Vagina (tissue), 2 donors: Measurements from ENCODE around the gene RASA2. TPM values are rescaled to one million over a fixed set of nuclear protein-coding genes. Genes with fewer than 3 reads are reported as not detected.

Experiments used
- DNase-seq, 2 donors: peaks; one replicate each; pipeline ENCODE4 v3.0.0-alpha.2; 2017; ENCODE audit errors: extremely low spot score in 2 of 2
- H3K27ac ChIP-seq: fragments of 200-600 bp; sonication (generic); one replicate; pipeline ENCODE4 v1.5.1; 2019
- H3K27me3 ChIP-seq: fragments of 200-600 bp; sonication (generic); one replicate; pipeline ENCODE4 v1.5.1; 2019
- H3K36me3 ChIP-seq, 2 donors: fragments of 200-600 bp; sonication (generic); one replicate each; pipeline ENCODE4 v1.5.1; 2017 to 2019
- H3K4me1 ChIP-seq: fragments of 200-600 bp; sonication (generic); one replicate; pipeline ENCODE4 v1.5.1; 2019
- H3K4me3 ChIP-seq, 2 donors: fragments of 200-600 bp; sonication (generic); 1 replicate in 1 of 2; 2 replicates in 1 of 2; pipeline ENCODE4 v1.5.1; 2016 to 2019
- H3K9me3 ChIP-seq: fragments of 200-600 bp; sonication (generic); one replicate; pipeline ENCODE4 v1.5.1; 2019
- POLR2A ChIP-seq, 2 donors: fragments of 450-650 bp; IDR thresholded peaks; one replicate each; pipeline ENCODE4 v1.6.1; 2017; ENCODE audit warnings: antibody characterized with exemption in 2 of 2, mild to moderate bottlenecking in 2 of 2, moderate library complexity in 2 of 2
- POLR2AphosphoS5 ChIP-seq, 2 donors: sonication (generic); formaldehyde crosslinking; IDR thresholded peaks; one replicate each; pipeline ENCODE4 v1.9.0; 2017; ENCODE audit warnings: antibody characterized with exemption in 2 of 2, mild to moderate bottlenecking in 2 of 2, low read depth in 1 of 2; ENCODE audit not compliant: insufficient read depth in 1 of 2
- intact Hi-C: fragments of 100-400 bp; cut with DNase I; formaldehyde crosslinking; loops from one replicate; pipeline ENCODE4 v1.15.1; 2023
- total RNA-seq: library from RNA; depleted of rRNA; stranded (reverse); fragments of >200 nt; gene quantifications from one replicate; pipeline ENCODE4 v1.2.3, GENCODE V29; 2016
- TF ChIP-seq, protein P1 (sequence below), 3 experiments: fragments of 450-650 bp in 2 of 3; fragments of 200-600 bp in 1 of 3; sonication (generic) in 1 of 3; IDR thresholded peaks; one replicate each; pipeline ENCODE4 v1.5.1; 2017 to 2019; ENCODE audit warnings: antibody characterized with exemption in 3 of 3, mild to moderate bottlenecking in 2 of 3, moderate library complexity in 2 of 3

The RASA2 gene
- total RNA-seq, 1 donor from 2014 or later, result 18.4 TPM

DNA sequence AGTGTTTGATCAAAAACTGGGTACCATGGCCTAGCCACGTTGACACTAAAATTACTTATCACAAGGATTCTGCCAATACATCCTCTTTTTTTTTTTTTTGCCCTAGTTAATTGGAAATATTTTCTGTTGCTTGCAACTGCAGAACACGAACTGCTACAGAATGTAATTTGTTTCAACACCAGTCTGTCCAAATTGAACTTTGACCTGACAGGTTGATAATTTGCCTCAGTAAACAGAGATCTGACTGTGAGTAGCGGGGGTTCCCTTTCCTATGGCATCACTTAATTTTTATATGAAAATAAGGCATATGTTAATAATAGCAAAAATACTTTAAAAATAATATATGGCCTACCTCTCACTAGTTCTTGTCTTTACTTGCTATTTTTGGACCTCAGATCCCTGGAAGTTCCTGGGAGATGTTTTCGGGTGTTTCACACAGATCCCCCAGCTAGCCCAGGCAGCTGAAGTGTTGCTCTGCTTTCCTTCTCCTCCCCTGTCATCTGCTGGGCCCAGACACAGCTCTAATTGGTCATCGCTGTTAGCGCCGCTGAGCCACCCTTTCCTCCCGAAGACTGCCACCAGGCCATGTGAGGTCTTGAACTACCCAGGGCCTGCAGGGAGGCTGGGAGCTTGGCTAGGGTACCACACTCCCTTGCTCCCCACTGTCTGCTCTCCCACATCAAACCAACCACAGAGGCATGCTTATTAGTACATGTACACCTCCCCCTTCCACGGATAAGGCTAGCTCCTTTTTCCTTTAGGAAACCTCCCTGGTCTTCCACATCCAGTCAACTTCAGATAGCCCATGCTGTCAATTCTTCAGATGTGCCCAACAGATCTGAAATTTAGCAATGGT is 161.5 kb downstream of the RASA2 start:
- DNase-seq, result no peak
- Histone ChIP-seq H3K27me3 (no peaks in the 10 kb centered on the region), H3K4me3 (no peak overlapping the region), H3K36me3 (no peaks in the 10 kb centered on the region), H3K4me1 (no peaks in the 10 kb centered on the region), H3K27ac (no peak overlapping the region), H3K9me3 (no peaks in the 10 kb centered on the region)
- intact Hi-C loops, result no loop called here
- TF ChIP-seq POLR2AphosphoS5 (IDR thresholded peaks at IDR 0.05; ENCODE audit: insufficient read depth in 1 of 2, low read depth in 1 of 2) (no peak), POLR2A (IDR thresholded peaks at IDR 0.05) (no peak)
- TF ChIP-seq, protein P1, sequence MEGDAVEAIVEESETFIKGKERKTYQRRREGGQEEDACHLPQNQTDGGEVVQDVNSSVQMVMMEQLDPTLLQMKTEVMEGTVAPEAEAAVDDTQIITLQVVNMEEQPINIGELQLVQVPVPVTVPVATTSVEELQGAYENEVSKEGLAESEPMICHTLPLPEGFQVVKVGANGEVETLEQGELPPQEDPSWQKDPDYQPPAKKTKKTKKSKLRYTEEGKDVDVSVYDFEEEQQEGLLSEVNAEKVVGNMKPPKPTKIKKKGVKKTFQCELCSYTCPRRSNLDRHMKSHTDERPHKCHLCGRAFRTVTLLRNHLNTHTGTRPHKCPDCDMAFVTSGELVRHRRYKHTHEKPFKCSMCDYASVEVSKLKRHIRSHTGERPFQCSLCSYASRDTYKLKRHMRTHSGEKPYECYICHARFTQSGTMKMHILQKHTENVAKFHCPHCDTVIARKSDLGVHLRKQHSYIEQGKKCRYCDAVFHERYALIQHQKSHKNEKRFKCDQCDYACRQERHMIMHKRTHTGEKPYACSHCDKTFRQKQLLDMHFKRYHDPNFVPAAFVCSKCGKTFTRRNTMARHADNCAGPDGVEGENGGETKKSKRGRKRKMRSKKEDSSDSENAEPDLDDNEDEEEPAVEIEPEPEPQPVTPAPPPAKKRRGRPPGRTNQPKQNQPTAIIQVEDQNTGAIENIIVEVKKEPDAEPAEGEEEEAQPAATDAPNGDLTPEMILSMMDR (IDR thresholded peaks at IDR 0.05), result no peak

- intact Hi-C loops, result no loop called here
- H3K27ac ChIP-seq, result no peak overlapping the region
- H3K4me3 ChIP-seq, result no peak overlapping the region
- H3K9me3 ChIP-seq, result no peaks in the 10 kb centered on the region
- no peaks in the 10 kb centered on the region for H3K36me3 ChIP-seq
- H3K27me3 ChIP-seq, result no peaks in the 10 kb centered on the region
- no peaks in the 10 kb centered on the region for H3K4me1 ChIP-seq
- peak in 1 of 2 donors; percentile 8 for DNase-seq
- TF ChIP-seq POLR2A (IDR thresholded peaks at IDR 0.05) (no peak), POLR2AphosphoS5 (IDR thresholded peaks at IDR 0.05; ENCODE audit: insufficient read depth in 1 of 2, low read depth in 1 of 2) (no peak)
- TF ChIP-seq, protein P1 (IDR thresholded peaks at IDR 0.05), result no peak
Observed at GRCh38 chr3:141649871-141650270, 163.0 kb downstream of the RASA2 start.

GRCh38 chr3:141650783-141651182 is 164.0 kb downstream of the RASA2 start:
- no peaks in the 10 kb centered on the region for H3K27me3 ChIP-seq
- no peaks in the 10 kb centered on the region for H3K9me3 ChIP-seq
- H3K4me3 ChIP-seq, result no peak overlapping the region
- TF ChIP-seq POLR2A (IDR thresholded peaks at IDR 0.05) (no peak), POLR2AphosphoS5 (IDR thresholded peaks at IDR 0.05; ENCODE audit: insufficient read depth in 1 of 2, low read depth in 1 of 2) (no peak)
- TF ChIP-seq, protein P1 (IDR thresholded peaks at IDR 0.05), result no peak
- H3K27ac ChIP-seq, result no peak overlapping the region
- no peaks in the 10 kb centered on the region for H3K36me3 ChIP-seq
- H3K4me1 ChIP-seq, result no peaks in the 10 kb centered on the region
- peak in 1 of 2 donors; percentile 60 for DNase-seq
- intact Hi-C loops, result no loop called here

GRCh38 chr3:141651409-141651808 is 164.6 kb downstream of the RASA2 start:
- no peak for DNase-seq
- Histone ChIP-seq H3K27ac (no peak overlapping the region), H3K27me3 (no peaks in the 10 kb centered on the region), H3K4me1 (no peaks in the 10 kb centered on the region), H3K9me3 (no peaks in the 10 kb centered on the region), H3K4me3 (no peak overlapping the region), H3K36me3 (no peaks in the 10 kb centered on the region)
- TF ChIP-seq POLR2AphosphoS5 (IDR thresholded peaks at IDR 0.05; ENCODE audit: insufficient read depth in 1 of 2, low read depth in 1 of 2) (no peak), POLR2A (IDR thresholded peaks at IDR 0.05) (no peak)
- TF ChIP-seq, protein P1 (IDR thresholded peaks at IDR 0.05), result no peak
- intact Hi-C loops, result no loop called here

DNA sequence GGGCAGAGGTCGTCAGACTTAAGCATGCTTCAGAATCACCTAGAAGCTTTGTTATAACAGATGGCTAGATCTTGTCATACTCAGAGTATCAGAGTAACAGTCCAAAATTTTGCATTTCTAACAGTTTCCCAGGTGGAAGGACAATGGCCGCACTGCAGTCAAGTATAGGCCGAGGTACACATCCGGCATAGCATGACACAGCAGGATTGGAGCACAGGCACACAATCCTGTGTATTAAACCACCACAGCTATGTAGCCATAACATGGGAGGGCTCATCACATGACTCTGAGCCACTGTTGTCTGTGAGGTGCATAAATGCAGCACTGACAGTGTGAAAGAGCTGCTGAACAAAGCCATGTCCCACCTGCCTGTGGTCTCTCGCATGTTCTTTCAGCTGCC is 165.5 kb downstream of the RASA2 start:
- Histone ChIP-seq H3K4me1 (no peaks in the 10 kb centered on the region), H3K27ac (no peak overlapping the region), H3K9me3 (no peaks in the 10 kb centered on the region), H3K27me3 (no peaks in the 10 kb centered on the region), H3K4me3 (no peak overlapping the region), H3K36me3 (no peaks in the 10 kb centered on the region)
- no peak for TF ChIP-seq POLR2AphosphoS5 (IDR thresholded peaks at IDR 0.05; ENCODE audit: insufficient read depth in 1 of 2, low read depth in 1 of 2)
- TF ChIP-seq, protein P1 (IDR thresholded peaks at IDR 0.05), result no peak
- TF ChIP-seq POLR2A (IDR thresholded peaks at IDR 0.05), result no peak
- intact Hi-C loops, result no loop called here
- no peak for DNase-seq
